Brain microvascular endothelial cell (primary cell): ENCODE results near the gene FADS1.

Source experiments
- DNase-seq: peaks from one replicate; pipeline ENCODE4 v3.0.0-alpha.2; 2020
- H3K27ac ChIP-seq: fragments of 250-450 bp; sonication (Bioruptor Pico); 2 replicates; pipeline ENCODE4 v1.5.1; 2020; ENCODE audit warnings: mild to moderate bottlenecking, moderate library complexity
- H3K27me3 ChIP-seq: fragments of 250-450 bp; sonication (Bioruptor Pico); replicated peaks from 2 replicates; pipeline ENCODE4 v1.5.1; 2020; ENCODE audit warnings: mild to moderate bottlenecking
- H3K36me3 ChIP-seq: fragments of 250-450 bp; sonication (Bioruptor Pico); replicated peaks from 2 replicates; pipeline ENCODE4 v1.5.1; 2020; ENCODE audit warnings: mild to moderate bottlenecking
- H3K4me3 ChIP-seq: 2 replicates; pipeline ENCODE4 v1.5.1; 2011; ENCODE audit warnings: low read depth, mild to moderate bottlenecking, control low read depth, low read length, moderate library complexity
- CTCF ChIP-seq: IDR thresholded peaks from 2 replicates; pipeline ENCODE4 v1.5.1; 2011; ENCODE audit warnings: low read depth, mild to moderate bottlenecking, moderate library complexity, low read length, control low read depth, inconsistent platforms; ENCODE audit errors: missing control alignments
- in situ Hi-C: cut with HindIII; loops from 2 replicates; pipeline ENCODE4 v1.10.0; 2017; ENCODE audit warnings: low sequenced_read_pairs, low pct_ligation_motif_present

Gene FADS1

DNA sequence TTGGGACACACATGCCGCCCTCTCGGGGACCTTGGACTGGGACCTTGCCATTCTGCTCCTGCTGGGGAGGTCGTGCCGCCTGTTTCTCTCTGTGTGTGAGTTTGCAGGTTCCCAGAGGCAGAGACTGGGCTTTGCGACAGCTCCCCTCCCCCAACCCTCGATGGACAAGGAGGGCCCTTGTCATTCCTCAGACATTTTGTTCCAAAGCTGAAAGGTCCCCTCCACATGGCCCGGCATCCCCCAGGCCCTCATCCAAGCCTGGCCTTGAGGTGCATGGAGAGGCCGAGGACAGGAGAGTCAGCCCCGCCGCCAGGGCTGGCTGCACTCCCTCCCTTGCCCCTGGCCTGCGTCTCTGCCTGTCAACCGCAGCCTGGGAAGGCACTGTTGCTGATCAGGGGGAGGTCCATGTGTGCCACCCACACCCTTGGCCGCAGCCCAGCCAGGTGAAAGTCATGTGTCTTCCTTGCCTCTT, 36.9 kb upstream of the FADS1 start:
- TF ChIP-seq CTCF: no peak
- peaks cover 83% of the 10 kb centered on the region for H3K36me3 ChIP-seq
- H3K27ac ChIP-seq: no peak overlapping the region
- no peaks in the 10 kb centered on the region for H3K27me3 ChIP-seq
- in situ Hi-C loops: no loop called here
- H3K4me3 ChIP-seq: no peak overlapping the region
- no peak for DNase-seq

DNA sequence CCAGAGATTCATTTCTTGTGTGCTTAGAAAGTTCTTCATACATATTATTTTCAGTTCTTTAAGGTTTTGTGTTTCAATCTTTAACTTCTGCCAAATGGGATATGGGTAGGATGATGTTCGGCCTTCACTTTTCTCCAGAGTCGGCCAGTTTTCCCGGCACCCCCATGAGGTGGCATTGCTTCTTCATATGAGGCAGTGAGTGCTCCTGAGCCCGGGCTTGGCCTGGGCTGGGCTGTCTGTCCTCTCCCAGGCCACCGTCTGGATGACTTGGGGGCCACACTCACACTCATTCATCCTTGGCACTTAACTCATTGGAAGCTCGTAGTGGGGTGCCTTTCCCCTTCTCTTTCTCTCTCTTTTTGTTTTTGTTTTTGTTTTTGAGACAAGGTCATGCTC, 35.1 kb upstream of the FADS1 start:
- H3K27me3 ChIP-seq: no peaks in the 10 kb centered on the region
- in situ Hi-C loops: no loop called here
- no peak for DNase-seq
- H3K4me3 ChIP-seq: no peak overlapping the region
- no peak for TF ChIP-seq CTCF
- no peak overlapping the region for H3K27ac ChIP-seq
- peaks cover 82% of the 10 kb centered on the region for H3K36me3 ChIP-seq

GRCh38 chr11:61851113-61851899, 34.5 kb upstream of the FADS1 start:
- H3K27ac ChIP-seq: no peak overlapping the region
- no peak for TF ChIP-seq CTCF
- in situ Hi-C loops: no loop called here
- H3K4me3 ChIP-seq: no peak overlapping the region
- H3K27me3 ChIP-seq: no peaks in the 10 kb centered on the region
- no peak for DNase-seq
- H3K36me3 ChIP-seq: peaks cover 82% of the 10 kb centered on the region

DNA sequence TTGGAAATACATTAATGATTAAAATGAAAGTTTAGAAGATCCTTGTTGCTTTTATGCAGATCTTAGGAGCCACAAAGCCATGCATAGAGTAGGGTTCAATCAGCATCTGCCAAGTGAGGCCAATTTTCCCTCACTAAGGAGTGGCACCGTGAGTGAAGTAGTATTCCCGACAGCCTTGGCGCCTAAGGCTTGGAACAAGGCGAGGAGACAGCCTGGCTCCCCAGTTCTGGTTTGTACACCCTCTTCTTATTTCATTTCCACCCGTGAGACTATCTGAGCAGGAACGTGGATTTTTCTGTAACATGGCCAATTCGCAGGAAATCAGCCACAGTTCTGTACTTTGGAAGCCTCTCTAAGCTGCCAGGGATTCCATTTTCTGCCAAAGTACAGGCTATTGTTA, 33.9 kb upstream of the FADS1 start:
- in situ Hi-C loops: no loop called here
- Histone ChIP-seq H3K36me3 (peaks cover 80% of the 10 kb centered on the region), H3K4me3 (no peak overlapping the region), H3K27me3 (no peaks in the 10 kb centered on the region), H3K27ac (no peak overlapping the region)
- TF ChIP-seq CTCF: no peak
- no peak for DNase-seq

GRCh38 chr11:61848631-61849030, 31.8 kb upstream of the FADS1 start:
- Histone ChIP-seq H3K4me3 (no peak overlapping the region), H3K36me3 (peaks cover 75% of the 10 kb centered on the region)
- in situ Hi-C loops: no loop called here

More at GRCh38 chr11:61848631-61849030, 31.8 kb upstream of the FADS1 start:
- no peak for TF ChIP-seq CTCF
- H3K27ac ChIP-seq: no peak overlapping the region
- DNase-seq: no peak
- no peaks in the 10 kb centered on the region for H3K27me3 ChIP-seq
